GM21723 (cell line): ENCODE measurements around the gene GPR179.
"Not testable (repeated sequence)": the region's sequence is repeated elsewhere in the genome, so short reads cannot be mapped to it uniquely, and the experiment has no call there.

ENCODE experiments used
- ATAC-seq: cut with Tn5 transposase; IDR thresholded peaks from one replicate; pipeline ENCODE4 v1.9.1; 2021; ENCODE audit warnings: mild to moderate bottlenecking, moderate library complexity; ENCODE audit not compliant: unreplicated experiment

Gene GPR179

GRCh38 chr17:38322897-38323296 lies 20.9 kb downstream of the GPR179 start:
- ATAC-seq, result no peak

- no peak for ATAC-seq
Observed at GRCh38 chr17:38322156-38322779, 21.5 kb downstream of the GPR179 start.

DNA sequence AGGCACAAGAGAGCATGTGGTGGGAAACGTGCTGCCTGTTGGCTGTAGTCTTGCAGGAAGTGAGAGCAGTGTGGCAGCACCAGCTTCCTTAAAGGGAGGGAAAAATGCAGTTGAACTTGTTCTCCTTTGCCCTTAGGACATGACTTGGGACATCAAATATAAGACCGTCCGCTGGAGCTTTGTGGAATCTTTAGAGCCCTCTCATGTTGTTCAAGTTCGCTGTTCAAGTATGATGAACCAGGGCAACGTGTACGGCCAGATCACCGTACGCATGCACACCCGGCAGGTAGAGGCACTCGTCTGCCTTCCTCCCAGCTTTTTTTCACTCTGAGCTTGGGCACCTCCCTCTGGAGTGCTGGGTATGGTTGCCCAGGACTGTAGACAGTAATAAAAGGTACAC lies 23.3 kb downstream of the GPR179 start:
- ATAC-seq, result no peak

DNA sequence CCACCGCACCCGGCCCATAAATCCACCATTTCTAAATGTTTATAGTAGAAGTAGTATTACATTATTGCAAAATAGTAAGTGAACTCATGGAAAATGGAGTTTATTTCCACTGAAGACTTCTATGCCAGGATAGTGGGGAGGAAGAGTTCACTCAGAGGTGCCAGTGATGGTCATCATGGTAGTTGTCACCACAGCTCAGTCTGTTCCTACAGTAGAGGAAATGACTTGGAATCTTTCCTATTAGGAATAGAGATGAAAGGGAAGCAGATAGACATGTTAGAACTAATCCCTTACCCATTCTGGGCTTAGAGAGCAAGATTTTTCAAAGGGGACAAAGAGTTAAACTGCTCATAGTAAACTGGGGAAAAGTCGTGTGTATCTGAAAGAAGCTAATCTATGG lies 26.7 kb downstream of the GPR179 start:
- no peak for ATAC-seq

DNA sequence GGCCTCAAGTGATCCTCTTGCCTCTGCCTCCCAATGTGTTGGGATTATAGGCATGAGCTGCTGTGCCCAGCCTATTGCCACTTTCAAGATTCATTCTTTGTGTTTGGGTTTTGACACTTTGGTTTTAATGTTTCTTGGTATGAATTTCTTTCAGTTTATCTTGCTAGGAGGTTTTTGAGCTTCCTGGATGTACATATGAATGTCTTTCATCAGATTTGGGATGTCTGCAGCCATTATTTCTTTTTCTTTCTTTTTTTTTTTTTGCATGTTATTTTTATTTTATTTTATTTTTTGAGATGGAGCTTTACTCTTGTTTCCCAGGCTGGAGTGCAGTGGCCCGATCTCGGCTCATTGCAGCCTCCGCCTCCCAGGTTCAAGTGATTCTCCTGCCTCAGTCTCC lies 28.3 kb downstream of the GPR179 start:
- no peak for ATAC-seq

DNA sequence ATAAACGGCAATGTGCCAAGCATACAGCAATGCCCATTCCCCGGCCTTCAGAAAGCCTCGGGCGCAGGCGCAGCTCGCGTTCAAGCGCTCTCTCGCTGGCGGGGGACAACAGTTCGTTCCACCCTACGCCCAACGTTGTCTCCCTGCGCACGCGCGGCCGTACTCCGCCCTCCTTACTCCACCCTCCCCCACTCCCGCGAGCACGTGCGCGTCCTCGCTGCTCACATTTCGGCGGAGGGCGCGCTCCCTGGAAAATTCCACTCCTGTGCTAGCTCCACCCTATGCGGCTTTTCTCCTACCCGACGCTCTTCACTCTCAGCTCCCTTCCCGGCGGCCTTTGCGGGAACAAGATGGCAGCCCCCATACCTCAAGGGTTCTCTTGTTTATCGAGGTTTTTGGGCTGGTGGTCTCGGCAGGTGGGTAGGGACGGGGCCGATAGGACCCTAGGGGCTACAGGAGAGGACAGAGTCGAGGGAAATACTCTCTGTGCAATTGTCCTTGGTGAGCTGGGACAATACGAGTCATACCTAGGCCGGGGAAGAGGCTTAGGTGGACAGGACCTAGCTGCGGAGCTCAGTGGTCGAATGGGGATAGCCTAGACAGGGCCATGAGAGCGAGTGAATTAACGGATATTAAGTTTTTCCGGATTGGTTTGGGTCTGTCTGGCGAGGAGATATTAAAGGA lies 46.8 kb downstream of the GPR179 start, which contains the start of gene MRPL45:
Gene MRPL45 (plus strand): TSS at position 335 of the 684 bp plus-strand sequence. CDS start 16 bp downstream, at position 351.
- peak; percentile 98 for ATAC-seq

DNA sequence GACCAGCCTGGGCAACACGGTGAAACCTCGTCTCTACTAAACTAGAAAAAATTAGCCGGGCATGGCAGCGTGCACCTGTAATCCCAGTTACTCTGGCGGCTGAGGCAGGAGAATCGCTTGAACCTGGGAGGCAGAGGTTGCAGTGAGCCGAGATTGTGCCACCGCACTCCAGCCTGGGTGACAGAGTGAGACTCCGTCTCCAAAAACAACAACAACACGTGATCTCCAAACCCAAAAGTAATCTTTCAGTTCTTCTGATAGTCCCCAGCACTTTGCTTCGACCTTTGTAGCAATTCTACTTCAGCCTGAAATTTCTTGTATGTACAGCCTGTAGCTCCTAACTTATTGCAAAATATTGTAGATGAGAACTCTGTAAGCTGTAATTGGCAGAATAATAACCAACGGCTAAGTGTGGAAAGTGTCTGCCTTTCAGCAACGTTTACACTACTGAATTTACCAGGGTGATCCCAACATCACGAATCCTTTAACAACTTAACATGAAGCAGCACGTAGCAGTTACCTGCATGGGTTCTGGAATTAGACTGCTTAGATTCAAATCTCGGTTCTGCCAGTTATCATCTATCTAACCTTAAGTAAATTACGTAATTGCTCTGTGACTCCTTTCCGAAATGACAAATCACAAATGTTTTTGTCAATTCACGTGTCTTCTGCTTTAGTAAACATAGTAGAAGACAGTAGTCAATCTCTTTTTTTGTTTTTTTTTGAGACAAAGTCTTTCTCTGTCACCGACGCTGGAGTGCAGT lies 48.0 kb downstream of the GPR179 start:
- ATAC-seq, result not testable (repeated sequence)

DNA sequence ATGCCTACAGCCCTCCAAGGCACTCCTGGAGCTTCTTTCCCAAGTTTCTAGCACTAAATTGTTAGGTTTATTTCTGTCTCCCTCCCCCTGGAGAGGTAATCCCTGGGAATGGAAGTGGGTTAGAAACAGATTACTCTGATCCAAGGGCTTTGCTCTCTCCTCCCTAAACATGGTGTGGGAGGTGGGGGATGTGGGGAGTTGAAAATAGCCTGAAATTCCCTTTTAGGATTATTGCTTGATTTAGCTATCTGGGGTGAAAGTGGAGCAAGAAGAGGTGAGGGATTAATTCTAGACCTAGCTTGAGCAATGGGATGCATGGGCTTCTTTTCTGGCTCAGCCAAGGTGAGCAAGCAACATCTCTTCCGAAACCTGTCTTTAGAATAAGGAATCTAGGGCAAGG lies 54.0 kb downstream of the GPR179 start:
- not testable (repeated sequence) for ATAC-seq

DNA sequence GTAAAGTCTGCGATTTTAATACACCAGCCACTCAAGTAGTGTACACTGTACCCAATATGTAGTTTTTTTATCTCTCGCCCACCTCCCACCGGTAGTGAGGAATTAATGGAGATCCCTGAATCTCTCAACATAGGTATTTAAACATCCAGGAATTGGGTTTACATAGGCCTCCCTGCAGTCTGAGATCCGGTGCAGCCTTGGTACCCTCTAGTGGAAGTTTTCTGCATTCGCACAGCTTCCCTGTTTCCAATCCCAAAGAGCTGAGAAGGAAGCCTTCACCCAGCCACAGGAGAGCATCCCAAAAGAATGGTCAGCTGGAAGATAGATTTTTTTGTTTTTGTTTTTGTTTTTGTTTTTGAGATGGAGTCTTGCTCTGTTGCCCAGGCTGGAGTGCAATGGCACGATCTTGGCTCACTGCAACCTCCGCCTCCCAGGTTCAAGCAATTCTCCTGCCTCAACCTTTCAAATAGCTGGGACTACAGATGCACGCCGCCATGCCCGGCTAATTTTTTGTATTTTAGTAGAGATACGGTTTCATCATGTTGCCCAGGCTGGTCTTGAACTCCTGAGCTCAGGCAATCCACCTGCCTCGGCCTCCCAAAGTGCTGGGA lies 55.4 kb downstream of the GPR179 start:
- ATAC-seq, result not testable (repeated sequence)

GRCh38 chr17:38286501-38287091 lies 57.2 kb downstream of the GPR179 start:
- ATAC-seq, result peak; percentile 67

DNA sequence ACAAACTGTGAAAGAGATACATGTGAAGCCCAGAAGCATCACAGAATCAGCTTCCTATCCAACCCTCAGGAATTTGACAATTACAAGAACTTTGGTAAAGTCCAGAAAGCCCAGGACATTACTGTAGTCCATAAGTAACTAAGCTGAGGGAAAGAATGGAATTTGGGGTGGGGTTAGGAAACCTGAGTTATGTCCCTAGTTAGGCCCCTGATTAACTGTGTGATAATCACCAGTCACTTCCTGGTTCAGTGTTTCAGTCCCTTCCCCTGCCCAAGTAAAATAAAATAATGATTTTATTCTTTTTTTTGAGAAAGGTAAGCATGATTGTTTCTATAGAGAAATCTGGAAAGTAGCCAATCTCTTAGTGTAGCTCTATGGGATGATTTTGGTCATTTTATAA lies 57.8 kb downstream of the GPR179 start:
- not testable (repeated sequence) for ATAC-seq
